ENCODE results near the gene CACNG5.
A peak's percentile ranks its signal among the peaks of the same experiment; 100 is the strongest.

Gene CACNG5

DNA sequence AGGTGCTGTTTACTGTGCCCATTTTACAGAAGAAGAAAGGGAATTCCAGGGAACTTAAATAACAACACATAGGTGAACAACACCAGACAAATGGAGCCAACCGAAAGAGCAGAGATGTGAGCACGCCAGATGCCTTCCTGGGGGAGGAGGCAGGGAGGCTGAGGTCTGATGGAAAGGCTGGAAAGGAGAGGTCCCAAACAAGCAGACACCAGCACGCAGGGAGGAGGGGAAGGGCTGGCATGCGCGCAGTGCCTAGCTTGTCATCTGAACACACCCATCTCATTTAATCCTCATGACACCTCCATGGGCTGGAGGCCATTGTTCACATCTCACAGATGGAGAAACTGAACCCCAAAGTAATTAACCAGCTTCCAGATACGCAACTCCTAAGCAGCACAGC, 20.9 kb upstream of the CACNG5 start:
- no peak for DNase-seq (ENCODE audit: low read depth)
- no peak overlapping the region for H3K4me3 ChIP-seq (ENCODE audit: control insufficient read depth, low read depth, low read length)
- TF ChIP-seq, protein P1, sequence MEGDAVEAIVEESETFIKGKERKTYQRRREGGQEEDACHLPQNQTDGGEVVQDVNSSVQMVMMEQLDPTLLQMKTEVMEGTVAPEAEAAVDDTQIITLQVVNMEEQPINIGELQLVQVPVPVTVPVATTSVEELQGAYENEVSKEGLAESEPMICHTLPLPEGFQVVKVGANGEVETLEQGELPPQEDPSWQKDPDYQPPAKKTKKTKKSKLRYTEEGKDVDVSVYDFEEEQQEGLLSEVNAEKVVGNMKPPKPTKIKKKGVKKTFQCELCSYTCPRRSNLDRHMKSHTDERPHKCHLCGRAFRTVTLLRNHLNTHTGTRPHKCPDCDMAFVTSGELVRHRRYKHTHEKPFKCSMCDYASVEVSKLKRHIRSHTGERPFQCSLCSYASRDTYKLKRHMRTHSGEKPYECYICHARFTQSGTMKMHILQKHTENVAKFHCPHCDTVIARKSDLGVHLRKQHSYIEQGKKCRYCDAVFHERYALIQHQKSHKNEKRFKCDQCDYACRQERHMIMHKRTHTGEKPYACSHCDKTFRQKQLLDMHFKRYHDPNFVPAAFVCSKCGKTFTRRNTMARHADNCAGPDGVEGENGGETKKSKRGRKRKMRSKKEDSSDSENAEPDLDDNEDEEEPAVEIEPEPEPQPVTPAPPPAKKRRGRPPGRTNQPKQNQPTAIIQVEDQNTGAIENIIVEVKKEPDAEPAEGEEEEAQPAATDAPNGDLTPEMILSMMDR (IDR thresholded peaks at IDR 0.05; ENCODE audit: control insufficient read depth, insufficient read depth, low read depth, low read length, missing control alignments): no peak

DNA sequence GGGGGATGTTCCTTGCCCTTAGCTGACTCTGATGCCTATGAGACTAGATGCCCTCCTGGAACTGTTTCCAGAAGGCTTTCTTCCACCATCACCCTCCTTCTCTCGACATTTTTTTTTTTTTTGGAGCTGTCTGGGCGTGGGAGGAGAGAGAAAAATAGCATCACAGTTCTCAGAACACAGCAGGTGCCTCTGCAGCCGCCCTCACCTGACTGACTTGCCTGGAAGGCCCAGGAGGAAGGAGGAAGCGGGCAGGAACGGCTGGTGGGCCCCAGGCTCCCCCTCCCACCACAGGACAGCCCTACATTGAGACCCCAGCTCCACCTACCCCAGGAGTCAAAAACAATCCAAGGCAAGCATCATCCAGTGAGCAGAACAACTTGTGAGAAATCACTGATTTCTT, 20.3 kb upstream of the CACNG5 start:
- TF ChIP-seq, protein P1 (IDR thresholded peaks at IDR 0.05; ENCODE audit: control insufficient read depth, insufficient read depth, low read depth, low read length, missing control alignments): no peak
- no peak overlapping the region for H3K4me3 ChIP-seq (ENCODE audit: control insufficient read depth, low read depth, low read length)
- no peak for DNase-seq (ENCODE audit: low read depth)

DNA sequence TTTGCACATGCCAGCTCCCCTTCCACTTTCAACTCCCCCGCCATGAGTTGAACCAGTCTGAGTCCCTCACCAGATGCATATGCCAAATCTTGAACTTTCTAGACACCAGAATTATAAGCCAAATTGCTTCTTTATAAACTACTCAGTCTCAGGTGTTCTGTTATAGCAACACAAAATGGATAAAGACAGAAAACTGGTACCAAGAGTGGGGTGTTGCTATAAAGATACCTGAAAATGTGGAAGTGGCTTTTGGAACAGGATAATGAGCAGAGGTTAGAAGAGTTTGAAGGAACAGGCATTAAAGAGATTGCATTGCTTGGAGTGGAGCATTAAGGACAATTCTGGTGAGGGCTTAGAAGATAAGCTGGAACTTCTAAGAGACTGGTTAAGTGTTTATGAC, 17.2 kb upstream of the CACNG5 start:
- no peak overlapping the region for H3K4me3 ChIP-seq (ENCODE audit: control insufficient read depth, low read depth, low read length)
- no peak for DNase-seq (ENCODE audit: low read depth)
- TF ChIP-seq, protein P1 (IDR thresholded peaks at IDR 0.05; ENCODE audit: control insufficient read depth, insufficient read depth, low read depth, low read length, missing control alignments): no peak

DNA sequence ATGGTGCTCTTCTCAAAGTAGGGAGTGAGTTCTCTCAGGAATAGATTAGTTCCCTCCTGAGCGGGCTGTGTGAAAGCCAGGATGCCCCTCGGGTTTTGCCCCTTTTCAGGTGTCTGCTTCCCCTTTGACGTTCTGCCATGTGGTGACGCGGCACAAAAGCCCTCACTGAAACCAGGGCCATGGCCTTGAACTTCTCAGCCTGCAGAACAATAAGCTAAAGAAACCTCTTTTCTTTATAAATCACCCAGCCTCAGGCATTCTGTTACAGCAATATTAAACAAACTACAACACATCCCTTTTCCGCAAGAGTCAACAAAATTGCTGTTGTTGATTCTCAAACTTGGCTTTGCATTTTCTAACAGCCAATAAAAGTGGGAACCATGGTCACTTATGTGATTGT, 15.5 kb upstream of the CACNG5 start:
- TF ChIP-seq, protein P1 (IDR thresholded peaks at IDR 0.05; ENCODE audit: control insufficient read depth, insufficient read depth, low read depth, low read length, missing control alignments): no peak
- H3K4me3 ChIP-seq (ENCODE audit: control insufficient read depth, low read depth, low read length): no peak overlapping the region
- DNase-seq (ENCODE audit: low read depth): no peak

DNA sequence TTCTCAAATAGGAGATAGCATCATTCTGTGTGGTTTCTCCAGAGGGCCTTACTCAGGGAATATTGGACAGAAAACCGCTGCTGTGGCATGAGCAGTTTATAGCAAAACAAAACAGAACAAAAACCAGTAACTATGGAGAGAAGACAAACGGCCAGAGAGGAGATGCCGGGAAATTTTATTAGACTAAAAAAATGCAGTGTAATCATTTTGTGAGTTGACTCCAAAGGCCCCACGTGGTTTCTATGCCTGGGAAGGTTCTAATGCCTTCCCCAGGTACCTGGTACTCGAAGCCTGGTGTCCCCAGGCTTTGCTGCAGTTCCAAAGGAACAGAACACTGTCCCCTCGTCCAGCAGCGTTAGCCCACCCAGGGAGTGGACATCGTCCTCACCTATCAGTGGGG, 12.9 kb upstream of the CACNG5 start:
- TF ChIP-seq, protein P1 (IDR thresholded peaks at IDR 0.05; ENCODE audit: control insufficient read depth, insufficient read depth, low read depth, low read length, missing control alignments): no peak
- no peak overlapping the region for H3K4me3 ChIP-seq (ENCODE audit: control insufficient read depth, low read depth, low read length)
- DNase-seq (ENCODE audit: low read depth): no peak

DNA sequence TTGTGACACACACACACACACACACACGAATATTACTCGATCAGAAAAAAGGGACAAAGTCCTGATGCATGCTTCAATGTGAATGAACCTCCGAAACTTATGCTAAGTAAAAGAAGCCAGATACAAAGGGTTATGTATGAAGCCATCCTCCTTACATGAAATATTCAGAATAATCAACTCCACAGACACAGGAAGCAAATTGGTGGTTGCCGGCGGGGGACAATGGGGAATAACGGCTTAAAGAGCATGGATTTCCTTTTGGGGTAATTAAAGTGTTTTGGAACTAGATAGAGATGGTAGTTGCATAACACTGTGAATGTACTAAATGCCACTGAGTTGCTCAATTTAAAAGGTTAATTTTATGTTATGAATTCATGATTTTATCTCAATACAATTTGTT, 8.1 kb upstream of the CACNG5 start:
- DNase-seq (ENCODE audit: low read depth): no peak
- H3K4me3 ChIP-seq (ENCODE audit: control insufficient read depth, low read depth, low read length): no peak overlapping the region
- TF ChIP-seq, protein P1 (IDR thresholded peaks at IDR 0.05; ENCODE audit: control insufficient read depth, insufficient read depth, low read depth, low read length, missing control alignments): no peak

DNA sequence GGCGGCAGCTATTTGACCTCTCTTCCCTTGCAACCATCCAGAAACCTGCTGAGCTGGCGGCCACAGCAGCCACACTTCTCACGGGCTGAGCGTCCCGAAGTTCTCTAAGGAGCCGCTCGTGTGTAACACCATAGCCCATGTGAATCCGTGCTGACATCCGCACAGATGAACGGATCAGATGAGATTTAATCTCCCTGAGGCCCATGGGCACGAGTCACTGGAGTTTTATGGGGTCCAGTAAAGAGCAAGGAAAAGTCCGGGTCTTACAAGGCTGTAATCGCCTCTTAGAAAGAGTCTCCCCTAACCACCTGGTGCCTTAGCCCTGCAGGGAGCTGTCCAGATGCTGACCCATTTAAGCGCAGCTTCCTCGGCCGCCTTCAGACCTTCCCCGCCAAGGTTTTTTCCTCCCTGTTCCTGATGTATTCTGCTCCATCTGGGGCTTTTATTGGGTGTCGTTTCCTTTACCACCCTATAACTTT, 5.5 kb upstream of the CACNG5 start:
- TF ChIP-seq, protein P1 (IDR thresholded peaks at IDR 0.05; ENCODE audit: control insufficient read depth, insufficient read depth, low read depth, low read length, missing control alignments): no peak
- H3K4me3 ChIP-seq (ENCODE audit: control insufficient read depth, low read depth, low read length): no peak overlapping the region
- peak; percentile 10 for DNase-seq (ENCODE audit: low read depth)
